ENCODE results near the gene EIF4E2.

DNA sequence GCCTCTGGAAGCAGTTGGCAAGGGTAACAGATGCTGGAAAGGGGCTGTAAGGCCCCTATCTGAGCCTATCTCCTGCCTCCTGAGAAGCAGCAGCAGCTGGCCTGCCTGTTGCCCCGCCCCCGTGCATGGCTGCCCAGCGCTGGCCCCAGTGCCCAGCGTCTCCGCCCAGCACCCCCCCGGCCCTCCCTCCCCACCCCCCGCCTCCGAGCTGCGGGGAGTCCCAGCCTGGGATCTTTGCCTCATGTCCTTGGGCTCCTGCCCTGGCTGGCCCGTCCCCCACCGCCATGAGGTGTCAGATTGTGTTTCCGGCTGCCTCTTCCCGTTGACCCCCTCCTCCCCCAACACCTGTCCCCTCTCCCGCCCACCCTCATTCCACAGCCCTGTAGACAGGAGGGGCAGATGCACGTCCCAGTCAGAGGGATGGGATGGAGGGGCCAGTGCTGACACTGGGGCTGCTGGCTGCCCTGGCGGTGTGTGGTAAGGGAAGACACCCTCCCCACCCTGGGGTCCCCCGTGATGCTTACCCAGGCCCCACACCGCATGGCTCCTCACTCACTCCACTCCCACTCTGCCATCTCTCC, 24.6 kb upstream of the EIF4E2 start, which contains the start of gene CHRND:
- TF ChIP-seq, protein P1, sequence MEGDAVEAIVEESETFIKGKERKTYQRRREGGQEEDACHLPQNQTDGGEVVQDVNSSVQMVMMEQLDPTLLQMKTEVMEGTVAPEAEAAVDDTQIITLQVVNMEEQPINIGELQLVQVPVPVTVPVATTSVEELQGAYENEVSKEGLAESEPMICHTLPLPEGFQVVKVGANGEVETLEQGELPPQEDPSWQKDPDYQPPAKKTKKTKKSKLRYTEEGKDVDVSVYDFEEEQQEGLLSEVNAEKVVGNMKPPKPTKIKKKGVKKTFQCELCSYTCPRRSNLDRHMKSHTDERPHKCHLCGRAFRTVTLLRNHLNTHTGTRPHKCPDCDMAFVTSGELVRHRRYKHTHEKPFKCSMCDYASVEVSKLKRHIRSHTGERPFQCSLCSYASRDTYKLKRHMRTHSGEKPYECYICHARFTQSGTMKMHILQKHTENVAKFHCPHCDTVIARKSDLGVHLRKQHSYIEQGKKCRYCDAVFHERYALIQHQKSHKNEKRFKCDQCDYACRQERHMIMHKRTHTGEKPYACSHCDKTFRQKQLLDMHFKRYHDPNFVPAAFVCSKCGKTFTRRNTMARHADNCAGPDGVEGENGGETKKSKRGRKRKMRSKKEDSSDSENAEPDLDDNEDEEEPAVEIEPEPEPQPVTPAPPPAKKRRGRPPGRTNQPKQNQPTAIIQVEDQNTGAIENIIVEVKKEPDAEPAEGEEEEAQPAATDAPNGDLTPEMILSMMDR (conservative IDR thresholded peaks at IDR 0.05 in 1 of 2, IDR thresholded peaks at IDR 0.05 in 1 of 2; ENCODE audit: extremely low read depth in 1 of 2, insufficient read depth in 1 of 2, low read depth in 1 of 2, low read length in 2 of 2), result no peak
- no peak for TF ChIP-seq EZH2 (IDR thresholded peaks at IDR 0.05; ENCODE audit: borderline replicate concordance, low read length)

All from mammary epithelial cell (primary cell).